Omental fat pad (tissue), 4 donors: Measurements from ENCODE around the gene LYRM7. TPM values are rescaled to one million over a fixed set of nuclear protein-coding genes. Genes with fewer than 3 reads are reported as not detected.

ENCODE experiments used
- ATAC-seq: fragments of 150-250 bp; one replicate; pipeline ENCODE4 v1.9.1; 2016; ENCODE audit warnings: mild to moderate bottlenecking, moderate library complexity; ENCODE audit not compliant: low FRiP score
- DNase-seq: peaks from one replicate; pipeline ENCODE4 v3.0.0-alpha.2; 2019; ENCODE audit warnings: low spot score
- CTCF ChIP-seq, 3 donors: fragments of 450-650 bp; IDR thresholded peaks; one replicate each; pipeline ENCODE4 v1.5.1; 2016 to 2017; ENCODE audit warnings: antibody characterized with exemption in 3 of 3, mild to moderate bottlenecking in 3 of 3, moderate library complexity in 2 of 3
- total RNA-seq, 4 donors: library from RNA; depleted of rRNA; stranded (reverse); fragments of >200 nt; gene quantifications; one replicate each; pipeline ENCODE4 v1.1.0, GENCODE V29; 2016

Gene LYRM7
- total RNA-seq, 4 donors from 2014 or later = 4.4 to 11.9 (median 9.5) TPM

DNA sequence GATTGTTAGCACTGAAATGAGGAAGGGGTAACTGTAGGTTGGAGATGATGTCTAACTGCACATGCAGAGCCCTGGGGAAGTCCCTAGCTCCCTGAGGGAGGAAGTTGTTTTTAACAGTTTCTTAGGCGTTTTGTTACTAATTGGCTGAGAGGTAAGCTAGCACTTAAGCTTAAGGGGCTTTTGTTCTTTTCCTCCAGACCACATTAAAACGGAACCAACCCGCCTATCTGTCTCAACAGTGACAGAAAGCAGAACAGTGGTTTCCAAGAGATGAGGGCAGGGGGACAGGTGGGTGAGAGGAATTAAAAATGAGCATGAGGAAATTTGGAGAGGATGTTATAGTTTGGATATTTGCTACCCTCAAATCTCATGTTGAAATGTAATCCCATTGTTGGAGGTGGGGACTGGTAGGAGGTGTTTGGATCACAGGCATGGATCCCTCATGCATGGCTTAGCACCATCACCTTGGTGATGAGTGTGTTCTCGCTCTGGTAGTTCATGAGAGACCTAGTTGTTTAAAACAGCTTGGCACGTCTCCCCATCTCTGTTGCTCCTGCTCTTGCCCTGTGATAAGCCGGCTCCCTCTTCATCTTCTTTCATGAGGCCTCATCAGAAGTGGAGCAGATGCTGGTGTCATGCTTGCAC lies 38.9 kb downstream of the LYRM7 start:
- DNase-seq = no peak
- no peak for TF ChIP-seq CTCF (IDR thresholded peaks at IDR 0.05)
- ATAC-seq = no peak

GRCh38 chr5:131210151-131210510 lies 39.4 kb downstream of the LYRM7 start:
- no peak for TF ChIP-seq CTCF (IDR thresholded peaks at IDR 0.05)
- DNase-seq (no peak), ATAC-seq (no peak)

GRCh38 chr5:131211669-131212068 lies 40.9 kb downstream of the LYRM7 start:
- no peak for ATAC-seq
- DNase-seq = no peak
- no peak for TF ChIP-seq CTCF (IDR thresholded peaks at IDR 0.05)

- ATAC-seq (no peak), DNase-seq (no peak)
- no peak for TF ChIP-seq CTCF (IDR thresholded peaks at IDR 0.05)
Measured at GRCh38 chr5:131212471-131213021, 41.8 kb downstream of the LYRM7 start.

DNA sequence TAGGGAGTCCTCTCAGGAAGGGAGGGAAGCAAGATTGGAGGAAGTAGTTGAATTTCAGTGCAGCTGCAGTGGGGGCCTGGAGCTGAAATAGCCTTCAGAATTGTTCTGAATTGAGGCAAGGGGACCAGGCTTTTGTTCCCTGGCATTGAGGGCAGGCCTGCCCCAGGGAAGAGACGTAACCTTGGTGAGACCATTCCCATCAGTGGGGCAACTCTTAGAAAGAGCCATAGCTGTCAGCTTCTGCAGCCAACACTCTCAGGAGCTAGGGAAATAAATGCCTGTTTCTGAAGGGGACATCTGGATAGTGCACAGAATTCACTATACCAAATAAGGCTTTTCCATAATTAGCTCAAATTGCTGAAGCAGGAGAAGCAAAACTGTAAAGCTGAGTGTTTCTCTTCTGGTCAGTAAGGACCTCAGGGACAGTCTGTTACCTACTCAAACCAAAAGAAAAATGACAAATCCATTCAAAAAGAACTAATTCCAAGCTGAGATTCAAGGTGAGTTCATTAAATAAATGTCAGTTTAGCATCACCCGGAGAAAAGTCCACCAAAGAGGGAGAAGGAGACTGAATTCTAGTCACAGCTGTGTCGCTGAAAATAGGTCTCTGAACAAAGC lies 44.0 kb downstream of the LYRM7 start:
- ATAC-seq = no peak
- no peak for DNase-seq
- TF ChIP-seq CTCF (IDR thresholded peaks at IDR 0.05) = no peak

DNA sequence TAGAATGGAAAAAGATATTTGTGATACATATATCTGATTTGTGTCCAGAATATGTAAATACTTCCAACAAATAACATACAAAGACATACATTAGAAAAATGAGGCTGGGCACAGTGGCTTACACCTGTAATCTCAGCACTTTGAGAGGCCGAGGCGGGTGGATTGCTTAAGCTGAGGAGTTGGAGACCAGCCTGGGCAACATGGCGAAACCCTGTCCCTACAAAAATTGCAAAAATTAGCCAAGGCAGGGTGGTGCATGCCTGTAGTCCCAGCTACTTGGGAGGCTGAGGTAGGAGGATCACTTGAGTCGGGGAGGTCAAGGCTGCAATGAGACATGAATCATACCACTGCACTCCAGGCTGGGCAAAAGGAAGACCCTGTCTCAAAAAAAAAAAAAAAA lies 47.0 kb downstream of the LYRM7 start:
- DNase-seq = no peak
- no peak for TF ChIP-seq CTCF (IDR thresholded peaks at IDR 0.05)
- ATAC-seq = no peak

DNA sequence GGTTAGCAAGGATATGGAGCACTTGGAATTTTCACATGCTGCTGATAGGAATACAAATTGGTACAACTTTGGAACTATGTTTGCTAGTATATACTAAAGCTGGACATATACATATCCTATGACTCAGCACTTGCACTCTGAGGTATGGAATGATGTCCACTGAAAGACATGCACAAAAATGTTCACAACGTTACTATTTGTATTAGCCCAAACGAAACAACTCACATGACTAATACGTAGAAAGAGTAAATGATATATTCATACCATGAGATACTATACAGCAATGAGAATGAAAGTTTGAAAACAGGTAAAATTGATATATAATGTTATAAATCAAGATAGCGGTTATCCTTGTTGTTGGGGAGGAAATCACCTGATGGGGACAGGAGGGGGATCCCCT lies 47.6 kb downstream of the LYRM7 start:
- no peak for TF ChIP-seq CTCF (IDR thresholded peaks at IDR 0.05)
- no peak for ATAC-seq
- no peak for DNase-seq
